Skin epidermis (tissue), 12 donors: Measurements from ENCODE around the gene CD80.

ENCODE experiments used
- H3K27ac ChIP-seq, 21 experiments: fragments of 200-600 bp; sonication (generic) in 11 of 21; one replicate each; pipeline ENCODE4 v1.5.0; 2020; ENCODE audit warnings: mild to moderate bottlenecking in 3 of 21, inconsistent platforms in 2 of 21, moderate library complexity in 2 of 21
- H3K4me3 ChIP-seq, 7 experiments: fragments of 200-600 bp; sonication (generic) in 2 of 7; one replicate each; pipeline ENCODE4 v1.5.0; 2020; ENCODE audit warnings: inconsistent platforms in 2 of 7, mild to moderate bottlenecking in 2 of 7, moderate library complexity in 1 of 7

Gene CD80

GRCh38 chr3:119510690-119511089 lies 48.7 kb downstream of the CD80 start:
- Histone ChIP-seq H3K4me3 (no peak overlapping the region), H3K27ac (no peak overlapping the region)

- H3K27ac ChIP-seq: peak overlapping the region in 1 of 21 experiments; percentile 29
These were observed 51.1 kb downstream of the CD80 start for GRCh38 chr3:119508172-119508845.

GRCh38 chr3:119507404-119507803 lies 52.0 kb downstream of the CD80 start:
- Histone ChIP-seq H3K4me3 (no peak overlapping the region), H3K27ac (no peak overlapping the region)

More at GRCh38 chr3:119508172-119508845, 51.1 kb downstream of the CD80 start:
- H3K4me3 ChIP-seq: no peak overlapping the region

- H3K27ac ChIP-seq: peak overlapping the region in 3 of 21 experiments; percentile 18 to 59 (median 25)
- no peak overlapping the region for H3K4me3 ChIP-seq
These were observed 52.8 kb downstream of the CD80 start for GRCh38 chr3:119506631-119507030.

- H3K4me3 ChIP-seq: no peak overlapping the region
- H3K27ac ChIP-seq: peak overlapping the region in 3 of 21 experiments; percentile 0 to 61 (median 17)
These were observed 58.5 kb downstream of the CD80 start for GRCh38 chr3:119500901-119501300.

- Histone ChIP-seq H3K27ac (peak overlapping the region in 6 of 21 experiments; percentile 0 to 61 (median 24)), H3K4me3 (no peak overlapping the region)
These were observed 59.1 kb downstream of the CD80 start for GRCh38 chr3:119500265-119500664.

GRCh38 chr3:119498186-119499011 lies 61.0 kb downstream of the CD80 start, which contains the start of gene TIMMDC1:
Gene TIMMDC1 (plus strand): TSS chr3:119498547. CDS start chr3:119498734, 187 bp downstream.
- peak within 1 kb of the TSS; percentile 57 to 86 (median 76) for H3K4me3 ChIP-seq
- peak within 1 kb of the TSS; percentile 60 to 99 (median 95) for H3K27ac ChIP-seq

GRCh38 chr3:119497820-119498185 lies 61.6 kb downstream of the CD80 start:
- Histone ChIP-seq H3K4me3 (peak overlapping the region; percentile 57 to 86 (median 76)), H3K27ac (peak overlapping the region; percentile 60 to 99 (median 95))

GRCh38 chr3:119494597-119494996 lies 64.8 kb downstream of the CD80 start:
- no peak overlapping the region for H3K27ac ChIP-seq
- no peak overlapping the region for H3K4me3 ChIP-seq

- no peak overlapping the region for H3K4me3 ChIP-seq
- no peak overlapping the region for H3K27ac ChIP-seq
These were observed 66.6 kb downstream of the CD80 start for GRCh38 chr3:119492810-119493209.

GRCh38 chr3:119492128-119492527 lies 67.3 kb downstream of the CD80 start:
- H3K27ac ChIP-seq: no peak overlapping the region
- H3K4me3 ChIP-seq: no peak overlapping the region

- H3K4me3 ChIP-seq: no peak overlapping the region
- H3K27ac ChIP-seq: no peak overlapping the region
These were observed 69.3 kb downstream of the CD80 start for GRCh38 chr3:119490153-119490552.

- Histone ChIP-seq H3K4me3 (no peak overlapping the region), H3K27ac (no peak overlapping the region)
These were observed 73.9 kb downstream of the CD80 start for GRCh38 chr3:119485563-119485962.

- H3K4me3 ChIP-seq: no peak overlapping the region
- H3K27ac ChIP-seq: no peak overlapping the region
These were observed 76.3 kb downstream of the CD80 start for GRCh38 chr3:119483101-119483500.

- Histone ChIP-seq H3K4me3 (no peak overlapping the region), H3K27ac (peak overlapping the region in 5 of 21 experiments; percentile 22 to 62 (median 43))
These were observed 78.3 kb downstream of the CD80 start for GRCh38 chr3:119481079-119481478.
